ENCODE data around the gene SERPINA4. TPM values are rescaled to one million over a fixed set of nuclear protein-coding genes. Genes with fewer than 3 reads are reported as not detected.

Gene SERPINA4
- polyA plus RNA-seq, 1 of the 3 experiments (the other 2 are of a cell fraction), result not detected

DNA sequence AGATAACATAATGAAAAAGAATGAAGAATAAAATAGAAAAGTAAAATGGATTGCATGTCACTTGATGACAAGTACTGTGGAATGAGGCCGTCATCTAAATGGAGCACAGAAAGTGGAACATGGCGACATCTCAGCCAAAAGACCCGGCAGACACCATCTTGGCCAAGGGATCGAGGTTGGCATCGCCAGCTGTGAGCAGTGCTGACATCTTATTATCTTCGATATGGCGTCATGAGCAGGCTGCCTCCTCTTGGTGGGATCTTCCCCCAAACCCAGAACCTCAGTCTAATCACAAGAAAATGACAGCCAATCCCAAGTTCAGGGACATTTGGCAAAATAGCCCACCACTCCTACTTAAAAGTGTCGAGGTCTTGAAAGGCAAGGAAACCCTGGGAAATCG is 35.1 kb downstream of the SERPINA4 start:
- H3K9ac ChIP-seq, result no peak overlapping the region
- no peaks in the 10 kb centered on the region for H4K20me1 ChIP-seq (ENCODE audit: insufficient read depth)
- no peak overlapping the region for H3K4me2 ChIP-seq
- H3K4me3 ChIP-seq (ENCODE audit: low read depth in 2 of 2, low read length in 1 of 2), result no peak overlapping the region
- H3K27ac ChIP-seq (ENCODE audit: low read depth in 2 of 2, low read length in 1 of 2), result no peak overlapping the region
- TF ChIP-seq, protein P1, sequence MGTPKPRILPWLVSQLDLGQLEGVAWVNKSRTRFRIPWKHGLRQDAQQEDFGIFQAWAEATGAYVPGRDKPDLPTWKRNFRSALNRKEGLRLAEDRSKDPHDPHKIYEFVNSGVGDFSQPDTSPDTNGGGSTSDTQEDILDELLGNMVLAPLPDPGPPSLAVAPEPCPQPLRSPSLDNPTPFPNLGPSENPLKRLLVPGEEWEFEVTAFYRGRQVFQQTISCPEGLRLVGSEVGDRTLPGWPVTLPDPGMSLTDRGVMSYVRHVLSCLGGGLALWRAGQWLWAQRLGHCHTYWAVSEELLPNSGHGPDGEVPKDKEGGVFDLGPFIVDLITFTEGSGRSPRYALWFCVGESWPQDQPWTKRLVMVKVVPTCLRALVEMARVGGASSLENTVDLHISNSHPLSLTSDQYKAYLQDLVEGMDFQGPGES (IDR thresholded peaks at IDR 0.05; ENCODE audit: low read depth, low read length), result no peak
- TF ChIP-seq NRF1 (IDR thresholded peaks at IDR 0.05; ENCODE audit: low read depth, low read length) (no peak), NFIC (IDR thresholded peaks at IDR 0.05; ENCODE audit: borderline replicate concordance) (no peak), GABPA (IDR thresholded peaks at IDR 0.05; ENCODE audit: low read depth) (no peak), ELF1 (IDR thresholded peaks at IDR 0.05) (no peak), GATA2 (CRISPR knock-in tag; IDR thresholded peaks at IDR 0.05) (no peak), FOXM1 (IDR thresholded peaks at IDR 0.05; ENCODE audit: low read depth) (no peak), EZH2phosphoT487 (IDR thresholded peaks at IDR 0.05; ENCODE audit: borderline replicate concordance, low read depth) (no peak), USF1 (IDR thresholded peaks at IDR 0.05; ENCODE audit: borderline replicate concordance, low read depth) (no peak)
- TF ChIP-seq, protein P2, sequence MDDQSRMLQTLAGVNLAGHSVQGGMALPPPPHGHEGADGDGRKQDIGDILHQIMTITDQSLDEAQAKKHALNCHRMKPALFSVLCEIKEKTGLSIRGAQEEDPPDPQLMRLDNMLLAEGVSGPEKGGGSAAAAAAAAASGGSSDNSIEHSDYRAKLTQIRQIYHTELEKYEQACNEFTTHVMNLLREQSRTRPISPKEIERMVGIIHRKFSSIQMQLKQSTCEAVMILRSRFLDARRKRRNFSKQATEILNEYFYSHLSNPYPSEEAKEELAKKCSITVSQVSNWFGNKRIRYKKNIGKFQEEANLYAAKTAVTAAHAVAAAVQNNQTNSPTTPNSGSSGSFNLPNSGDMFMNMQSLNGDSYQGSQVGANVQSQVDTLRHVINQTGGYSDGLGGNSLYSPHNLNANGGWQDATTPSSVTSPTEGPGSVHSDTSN (IDR thresholded peaks at IDR 0.05), result no peak
- TF ChIP-seq, protein P3, sequence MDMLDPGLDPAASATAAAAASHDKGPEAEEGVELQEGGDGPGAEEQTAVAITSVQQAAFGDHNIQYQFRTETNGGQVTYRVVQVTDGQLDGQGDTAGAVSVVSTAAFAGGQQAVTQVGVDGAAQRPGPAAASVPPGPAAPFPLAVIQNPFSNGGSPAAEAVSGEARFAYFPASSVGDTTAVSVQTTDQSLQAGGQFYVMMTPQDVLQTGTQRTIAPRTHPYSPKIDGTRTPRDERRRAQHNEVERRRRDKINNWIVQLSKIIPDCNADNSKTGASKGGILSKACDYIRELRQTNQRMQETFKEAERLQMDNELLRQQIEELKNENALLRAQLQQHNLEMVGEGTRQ (IDR thresholded peaks at IDR 0.05; ENCODE audit: borderline replicate concordance, low read depth, low read length), result no peak
- H3F3A ChIP-seq (replicated peaks; ENCODE audit: insufficient read depth), result no peaks in the 10 kb centered on the region
- POLR2A ChIA-PET, result no interaction called here
- no peak overlapping the region for H2AFZ ChIP-seq (ENCODE audit: low read depth)
- CTCF ChIA-PET, result interaction anchor here (1.5 kb wide), 1 partner anchor 21 kb away, joined by 3 read pairs; no protein-coding TSS in a partner anchor
- no peaks in the 10 kb centered on the region for H3K27me3 ChIP-seq (ENCODE audit: insufficient read depth)
- no peaks in the 10 kb centered on the region for H3K9me2 ChIP-seq
- H3K4me1 ChIP-seq (ENCODE audit: control insufficient read depth in 1 of 2, insufficient read depth in 2 of 2, low read depth in 1 of 2, low read length in 1 of 2), result peaks cover 0 to 21% of the 10 kb centered on the region in 2 experiments; a peak in 3 of 4 replicates
- 78% methylated on average over 9 of the region's 9 CpGs for WGBS (ENCODE audit: low lambda C conversion rate)
- no peak for DNase-seq
- H3K79me2 ChIP-seq (ENCODE audit: insufficient read depth), result no peaks in the 10 kb centered on the region
- H3K9me3 ChIP-seq, result no peaks in the 10 kb centered on the region
- H3K36me3 ChIP-seq (replicated peaks in 1 of 2; ENCODE audit: control insufficient read depth in 1 of 2, insufficient read depth in 2 of 2, low read length in 1 of 2), result no peaks in the 10 kb centered on the region

- H3K9me3 ChIP-seq, result no peaks in the 10 kb centered on the region
- no peak overlapping the region for H2AFZ ChIP-seq (ENCODE audit: low read depth)
- H3K79me2 ChIP-seq (ENCODE audit: insufficient read depth), result no peaks in the 10 kb centered on the region
- no peak overlapping the region for H3K4me3 ChIP-seq (ENCODE audit: low read depth in 2 of 2, low read length in 1 of 2)
- H3K4me2 ChIP-seq, result no peak overlapping the region
- H3K27ac ChIP-seq (ENCODE audit: low read depth in 2 of 2, low read length in 1 of 2), result no peak overlapping the region
- H3K27me3 ChIP-seq (ENCODE audit: insufficient read depth), result no peaks in the 10 kb centered on the region
- H3K36me3 ChIP-seq (replicated peaks in 1 of 2; ENCODE audit: control insufficient read depth in 1 of 2, insufficient read depth in 2 of 2, low read length in 1 of 2), result no peaks in the 10 kb centered on the region
- 96% methylated on average over 4 of the region's 5 CpGs for WGBS (ENCODE audit: low lambda C conversion rate)
- H4K20me1 ChIP-seq (ENCODE audit: insufficient read depth), result no peaks in the 10 kb centered on the region
- ChIA-PET CTCF (interaction anchor here (1.0 to 1.2 kb wide), 2 partner anchors 11 to 15 kb away, joined by 3 read pairs; no protein-coding TSS in a partner anchor), POLR2A (no interaction called here)
- DNase-seq, result no peak
- H3K9ac ChIP-seq, result no peak overlapping the region
- H3K4me1 ChIP-seq (ENCODE audit: control insufficient read depth in 1 of 2, insufficient read depth in 2 of 2, low read depth in 1 of 2, low read length in 1 of 2), result peaks cover 0 to 33% of the 10 kb centered on the region in 2 experiments; a peak in 3 of 4 replicates
- H3F3A ChIP-seq (replicated peaks; ENCODE audit: insufficient read depth), result peaks cover 4% of the 10 kb centered on the region
- no peaks in the 10 kb centered on the region for H3K9me2 ChIP-seq
- TF ChIP-seq TEAD4 (IDR thresholded peaks at IDR 0.05; ENCODE audit: borderline replicate concordance, insufficient read depth) (no peak), EZH2phosphoT487 (IDR thresholded peaks at IDR 0.05; ENCODE audit: borderline replicate concordance, low read depth) (no peak), ELF1 (IDR thresholded peaks at IDR 0.05) (no peak), JUND (IDR thresholded peaks at IDR 0.05) (no peak), YY1 (IDR thresholded peaks at IDR 0.05; ENCODE audit: low read depth) (no peak), POLR2AphosphoS5 (IDR thresholded peaks at IDR 0.05; ENCODE audit: low read depth, low read length) (no peak), MXI1 (IDR thresholded peaks at IDR 0.05; ENCODE audit: low read depth, low read length) (no peak), FOXM1 (IDR thresholded peaks at IDR 0.05; ENCODE audit: low read depth) (no peak), RCOR1 (IDR thresholded peaks at IDR 0.05; ENCODE audit: low read length) (no peak), FOSL2 (IDR thresholded peaks at IDR 0.05; ENCODE audit: borderline replicate concordance, low read depth) (no peak)
- TF ChIP-seq, protein P3 (IDR thresholded peaks at IDR 0.05; ENCODE audit: borderline replicate concordance, low read depth, low read length), result no peak
- TF ChIP-seq, protein P4, sequence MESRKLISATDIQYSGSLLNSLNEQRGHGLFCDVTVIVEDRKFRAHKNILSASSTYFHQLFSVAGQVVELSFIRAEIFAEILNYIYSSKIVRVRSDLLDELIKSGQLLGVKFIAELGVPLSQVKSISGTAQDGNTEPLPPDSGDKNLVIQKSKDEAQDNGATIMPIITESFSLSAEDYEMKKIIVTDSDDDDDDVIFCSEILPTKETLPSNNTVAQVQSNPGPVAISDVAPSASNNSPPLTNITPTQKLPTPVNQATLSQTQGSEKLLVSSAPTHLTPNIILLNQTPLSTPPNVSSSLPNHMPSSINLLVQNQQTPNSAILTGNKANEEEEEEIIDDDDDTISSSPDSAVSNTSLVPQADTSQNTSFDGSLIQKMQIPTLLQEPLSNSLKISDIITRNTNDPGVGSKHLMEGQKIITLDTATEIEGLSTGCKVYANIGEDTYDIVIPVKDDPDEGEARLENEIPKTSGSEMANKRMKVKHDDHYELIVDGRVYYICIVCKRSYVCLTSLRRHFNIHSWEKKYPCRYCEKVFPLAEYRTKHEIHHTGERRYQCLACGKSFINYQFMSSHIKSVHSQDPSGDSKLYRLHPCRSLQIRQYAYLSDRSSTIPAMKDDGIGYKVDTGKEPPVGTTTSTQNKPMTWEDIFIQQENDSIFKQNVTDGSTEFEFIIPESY (IDR thresholded peaks at IDR 0.05; ENCODE audit: borderline replicate concordance, low read depth), result no peak
These were observed 36.5 kb downstream of the SERPINA4 start for GRCh38 chr14:94597788-94598187.

Data from SK-N-SH (cell line).